Astrocyte (in vitro differentiated cells and primary cell): ENCODE data around the gene TMEM178B.

Source experiments
- CTCF ChIP-seq: IDR thresholded peaks from 2 replicates; pipeline ENCODE4 v1.5.1; 2011; ENCODE audit warnings: low read depth, mild to moderate bottlenecking, inconsistent platforms, low read length, moderate library complexity; ENCODE audit not compliant: insufficient read depth
- EZH2 ChIP-seq: IDR thresholded peaks from 2 replicates; pipeline ENCODE4 v1.6.1; 2012; ENCODE audit warnings: mild to moderate bottlenecking, low read length, inconsistent platforms; ENCODE audit not compliant: insufficient read depth

- TF ChIP-seq CTCF, result no peak
- TF ChIP-seq EZH2, result no peak
These were observed 168.7 kb downstream of the TMEM178B start for GRCh38 chr7:141242568-141242967.
